Measurements from ENCODE around the gene ZNF75A. TPM values are rescaled to one million over a fixed set of nuclear protein-coding genes. Genes with fewer than 3 reads are reported as not detected.

The ZNF75A gene
- polyA plus RNA-seq, 2 of the 4 experiments (the other 2 are of a cell fraction) = 16.6 to 27.3 TPM

DNA sequence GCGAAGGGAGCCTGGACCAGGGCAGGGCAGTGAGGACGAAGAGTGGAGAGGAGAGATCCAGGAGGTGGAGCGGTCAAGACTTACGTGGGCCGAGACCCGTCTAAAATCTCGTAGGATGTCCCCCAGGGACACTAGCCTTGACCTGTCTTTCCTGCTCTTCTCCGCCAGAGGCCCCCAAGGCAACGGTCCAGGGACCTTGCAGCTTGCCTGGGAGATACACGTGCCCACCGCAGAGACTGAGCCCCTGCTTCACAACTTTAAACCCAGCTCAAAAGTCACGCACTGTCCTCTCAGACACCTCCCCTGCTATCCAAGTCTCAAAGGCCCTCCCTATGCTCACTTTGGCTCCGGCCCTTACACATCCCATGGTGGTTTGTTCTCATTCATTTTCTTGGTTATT lies 9.5 kb upstream of the ZNF75A start:
- POLR2A ChIA-PET = no interaction called here
- ATAC-seq = no peak; a peak in 1 of 6 replicates
- CTCF ChIA-PET = no interaction called here
- TF ChIP-seq JUNB (IDR thresholded peaks at IDR 0.05) (no peak), MAZ (IDR thresholded peaks at IDR 0.05; ENCODE audit: borderline replicate concordance, low read depth, low read length) (no peak), NPAS2 (CRISPR knock-in tag; IDR thresholded peaks at IDR 0.05; ENCODE audit: borderline replicate concordance) (no peak), EP300 (IDR thresholded peaks at IDR 0.05) (no peak), RCOR1 (IDR thresholded peaks at IDR 0.05; ENCODE audit: low read depth, low read length) (no peak), HOXB5 (CRISPR knock-in tag; IDR thresholded peaks at IDR 0.05) (no peak), NR3C1 (IDR thresholded peaks at IDR 0.05) (no peak), HEYL (CRISPR knock-in tag; IDR thresholded peaks at IDR 0.05) (no peak), BHLHE40 (IDR thresholded peaks at IDR 0.05; ENCODE audit: low read depth, low read length) (no peak)
- TF ChIP-seq, protein P1, sequence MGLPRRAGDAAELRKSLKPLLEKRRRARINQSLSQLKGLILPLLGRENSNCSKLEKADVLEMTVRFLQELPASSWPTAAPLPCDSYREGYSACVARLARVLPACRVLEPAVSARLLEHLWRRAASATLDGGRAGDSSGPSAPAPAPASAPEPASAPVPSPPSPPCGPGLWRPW (IDR thresholded peaks at IDR 0.05) = no peak
- no peak overlapping the region for H3K27ac ChIP-seq
- H3K4me2 ChIP-seq = no peak overlapping the region
- no peaks in the 10 kb centered on the region for H3K4me1 ChIP-seq
- 96% methylated on average over 13 of the region's 13 CpGs for WGBS (ENCODE audit: missing lambda C conversion rate)
- H3K9me3 ChIP-seq = peaks cover 97% of the 10 kb centered on the region
- H3K4me3 ChIP-seq = no peak overlapping the region
- no peak for FAIRE-seq
- DNase-seq (ENCODE audit: low read depth in 1 of 2, low spot score in 1 of 2) = no peak

DNA sequence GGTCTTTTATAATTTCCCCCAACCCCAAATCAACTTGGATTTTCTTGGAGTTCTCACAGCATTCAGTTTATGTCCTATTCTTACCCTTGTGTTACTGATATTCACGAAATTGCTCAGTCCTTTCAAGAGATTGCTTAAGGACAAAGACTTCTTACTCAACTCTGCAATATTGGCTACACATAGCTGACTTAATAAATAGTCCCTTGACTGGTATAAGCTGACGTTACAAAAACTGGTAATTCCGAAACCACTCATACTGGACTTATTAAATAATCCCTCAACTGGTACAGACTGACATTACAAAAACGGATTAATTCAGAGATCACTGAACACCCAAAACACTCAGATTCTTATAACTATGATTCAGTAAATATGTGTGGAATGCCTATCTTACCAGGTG lies 927 bp upstream of the ZNF75A start:
- DNase-seq (ENCODE audit: low read depth in 1 of 2, low spot score in 1 of 2) (no peak), ATAC-seq (no peak), FAIRE-seq (no peak)
- POLR2A ChIA-PET = interaction anchor here (2.5 kb wide), 1 partner anchor 21 kb away, joined by 12 read pairs; the partner anchor contains the start of gene ZNF263
- H3K27ac ChIP-seq = no peak overlapping the region
- CTCF ChIA-PET = interaction anchor here (0.8 to 1.9 kb wide), 4 partner anchors 10 to 38 kb away, joined by 3 to 5 read pairs (median 4); no protein-coding TSS in a partner anchor
- peak overlapping the region; percentile 81; the same call in 2 of the 3 replicates for H3K4me2 ChIP-seq
- no peak for TF ChIP-seq RAD21 (conservative IDR thresholded peaks at IDR 0.05 in 1 of 2, IDR thresholded peaks at IDR 0.05 in 1 of 2)
- TF ChIP-seq MAFK (IDR thresholded peaks at IDR 0.05; ENCODE audit: partially characterized antibody) = peak; percentile 40
- no peaks in the 10 kb centered on the region for H3K4me1 ChIP-seq
- 81% methylated on average over 4 of the region's 4 CpGs for WGBS (ENCODE audit: missing lambda C conversion rate)
- peak overlapping the region; percentile 58 for H3K4me3 ChIP-seq
- peaks cover 92% of the 10 kb centered on the region for H3K9me3 ChIP-seq

DNA sequence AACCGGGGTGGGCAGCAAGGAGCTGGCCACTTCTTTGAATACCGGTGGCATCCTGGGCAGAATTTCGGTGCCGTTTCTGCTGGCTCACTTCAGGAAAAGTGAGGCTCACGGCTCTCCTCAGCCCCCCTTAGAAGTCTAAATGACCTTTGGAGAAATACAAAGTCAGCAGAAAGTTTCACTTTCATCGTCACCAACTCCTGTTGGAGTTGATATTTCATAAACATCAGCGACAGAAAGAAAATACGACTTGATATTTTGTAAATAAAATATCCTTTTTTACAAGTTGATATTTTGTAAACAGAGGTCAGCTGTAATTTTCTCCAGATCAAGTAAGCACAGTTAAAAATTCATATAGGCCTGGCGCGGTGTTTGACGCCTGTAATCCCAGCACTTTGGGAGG lies 781 bp downstream of the ZNF75A start:
- POLR2A ChIA-PET = interaction anchor here (1.0 to 2.5 kb wide), 2 partner anchors 9 to 23 kb away, joined by 3 to 12 read pairs; partner anchors contain the start of gene ZNF263
- Histone ChIP-seq H3K4me1 (no peaks in the 10 kb centered on the region), H3K9me3 (peaks cover 92% of the 10 kb centered on the region), H3K4me3 (peak overlapping the region; percentile 58), H3K4me2 (peak overlapping the region; percentile 81), H3K27ac (peak overlapping the region; percentile 74 to 90; a peak in 5 of 6 replicates)
- no peak for FAIRE-seq
- CTCF ChIA-PET = interaction anchor here (1.1 to 1.9 kb wide), 2 partner anchors 14 to 48 kb away, joined by 4 to 5 read pairs; no protein-coding TSS in a partner anchor
- TF ChIP-seq ZNF302 (CRISPR knock-in tag; IDR thresholded peaks at IDR 0.05) (no peak), MAFK (IDR thresholded peaks at IDR 0.05; ENCODE audit: partially characterized antibody) (peak; percentile 88), CEBPB (IDR thresholded peaks at IDR 0.05) (no peak), RCOR1 (IDR thresholded peaks at IDR 0.05; ENCODE audit: low read depth, low read length) (no peak), HOXB13 (CRISPR knock-in tag; IDR thresholded peaks at IDR 0.05; ENCODE audit: low read depth) (no peak)
- ATAC-seq = no peak
- WGBS (ENCODE audit: missing lambda C conversion rate) = 87% methylated on average over 11 of the region's 11 CpGs
- DNase-seq (ENCODE audit: low read depth in 1 of 2, low spot score in 1 of 2) = no peak

DNA sequence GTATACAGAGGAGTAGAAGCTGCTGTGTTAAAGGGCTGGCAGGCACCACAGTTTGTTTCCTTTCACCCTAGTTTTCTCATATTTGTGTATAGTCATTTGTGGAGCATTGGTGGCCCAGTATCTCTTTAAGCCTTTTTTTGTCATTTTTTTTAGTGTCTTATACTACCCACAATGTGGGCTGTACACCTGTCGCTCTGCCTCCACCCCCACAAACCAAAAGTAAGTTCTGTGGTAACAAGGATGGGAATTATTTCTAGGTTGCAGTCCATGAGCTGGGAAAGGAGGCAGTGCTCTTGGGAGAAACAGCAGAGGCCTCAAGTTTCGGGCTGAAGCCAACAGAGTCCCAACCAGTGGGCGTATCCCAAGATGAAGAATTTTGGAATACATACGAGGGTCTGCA lies 6.2 kb downstream of the ZNF75A start:
- WGBS (ENCODE audit: missing lambda C conversion rate) = 80% methylated on average over 4 of the region's 4 CpGs
- no peak for DNase-seq (ENCODE audit: low read depth in 1 of 2, low spot score in 1 of 2)
- Histone ChIP-seq H3K4me3 (no peak overlapping the region), H3K27ac (no peak overlapping the region), H3K9me3 (peaks cover 98% of the 10 kb centered on the region), H3K4me2 (no peak overlapping the region), H3K4me1 (no peaks in the 10 kb centered on the region)
- ChIA-PET POLR2A (no interaction called here), CTCF (interaction anchor here (0.9 kb wide), 1 partner anchor 23 kb away, joined by 3 read pairs; no protein-coding TSS in a partner anchor)
- no peak for ATAC-seq
- no peak for FAIRE-seq
- TF ChIP-seq RNF2 (IDR thresholded peaks at IDR 0.05; ENCODE audit: borderline replicate concordance, low read depth) (no peak), SMC3 (IDR thresholded peaks at IDR 0.05) (no peak), NFE2L2 (conservative IDR thresholded peaks at IDR 0.05; ENCODE audit: low read length) (no peak), JUN (IDR thresholded peaks at IDR 0.05) (no peak), ZNF302 (CRISPR knock-in tag; IDR thresholded peaks at IDR 0.05) (no peak), HEYL (CRISPR knock-in tag; IDR thresholded peaks at IDR 0.05) (no peak), FOSL2 (IDR thresholded peaks at IDR 0.05) (no peak), FOSL2 (CRISPR knock-in tag; IDR thresholded peaks at IDR 0.05) (no peak)
- TF ChIP-seq, protein P2, sequence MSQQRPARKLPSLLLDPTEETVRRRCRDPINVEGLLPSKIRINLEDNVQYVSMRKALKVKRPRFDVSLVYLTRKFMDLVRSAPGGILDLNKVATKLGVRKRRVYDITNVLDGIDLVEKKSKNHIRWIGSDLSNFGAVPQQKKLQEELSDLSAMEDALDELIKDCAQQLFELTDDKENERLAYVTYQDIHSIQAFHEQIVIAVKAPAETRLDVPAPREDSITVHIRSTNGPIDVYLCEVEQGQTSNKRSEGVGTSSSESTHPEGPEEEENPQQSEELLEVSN (IDR thresholded peaks at IDR 0.05; ENCODE audit: borderline replicate concordance, low read depth) = no peak

Measured in A549 (cell line).